Osteoblast (primary cell): Measurements from ENCODE around the gene TRIOBP. TPM values are rescaled to one million over a fixed set of nuclear protein-coding genes. Genes with fewer than 3 reads are reported as not detected.

Experiments used
- DNase-seq: peaks from one replicate; pipeline ENCODE4 v3.0.0; 2011; ENCODE audit warnings: low spot score, mixed read lengths; ENCODE audit not compliant: insufficient read length; ENCODE audit errors: missing footprints
- H2AFZ ChIP-seq: 2 replicates; pipeline ENCODE4 v1.6.0; 2011; ENCODE audit warnings: mild to moderate bottlenecking, low read length
- H3K27ac ChIP-seq: 2 replicates; pipeline ENCODE4 v1.5.1; 2011; ENCODE audit warnings: mild to moderate bottlenecking, low read depth, low read length, moderate library complexity
- H3K27me3 ChIP-seq: 2 replicates; pipeline ENCODE4 v1.6.0; 2012; ENCODE audit warnings: mild to moderate bottlenecking, control low read depth, inconsistent platforms, low read length, moderate library complexity; ENCODE audit not compliant: insufficient read depth
- H3K36me3 ChIP-seq: 2 replicates; pipeline ENCODE4 v1.5.1; 2011; ENCODE audit warnings: mild to moderate bottlenecking, low read length, control low read depth, moderate library complexity; ENCODE audit not compliant: insufficient read depth
- H3K4me1 ChIP-seq: 2 replicates; pipeline ENCODE4 v1.5.1; 2011; ENCODE audit warnings: mild to moderate bottlenecking, low read length, control low read depth, moderate library complexity; ENCODE audit not compliant: insufficient read depth
- H3K4me2 ChIP-seq: 2 replicates; pipeline ENCODE4 v1.6.0; 2011; ENCODE audit warnings: mild to moderate bottlenecking, low read length; ENCODE audit not compliant: insufficient read depth
- H3K4me3 ChIP-seq: fragments of 200-600 bp; sonication (generic); 3 replicates; pipeline ENCODE4 v1.5.1; 2012; ENCODE audit warnings: mild to moderate bottlenecking, low read length, inconsistent platforms; ENCODE audit not compliant: insufficient read depth
- H3K79me2 ChIP-seq: 2 replicates; pipeline ENCODE4 v1.6.0; 2012; ENCODE audit warnings: mild to moderate bottlenecking, low read length, control low read depth, inconsistent platforms; ENCODE audit not compliant: insufficient read depth
- H3K9me3 ChIP-seq: 2 replicates; pipeline ENCODE4 v1.5.1; 2011; ENCODE audit warnings: low read depth, low read length, control low read depth
- H4K20me1 ChIP-seq: 2 replicates; pipeline ENCODE4 v1.6.0; 2012; ENCODE audit warnings: mild to moderate bottlenecking, low read length, control low read depth; ENCODE audit not compliant: insufficient read depth
- CTCF ChIP-seq: IDR thresholded peaks from 2 replicates; pipeline ENCODE4 v1.5.1; 2011; ENCODE audit warnings: mild to moderate bottlenecking, low read depth, low read length, moderate library complexity; ENCODE audit errors: extremely low read depth
- total RNA-seq: library from RNA; depleted of rRNA; stranded (reverse); fragments of >200 nt; gene quantifications from 2 replicates; pipeline ENCODE4 v1.2.3, GENCODE V29; 2012

The TRIOBP gene
- 144 and 162 TPM in 2 replicates for total RNA-seq

- Histone ChIP-seq H3K9me3 (no peaks in the 10 kb centered on the region), H3K4me1 (peaks cover 11% of the 10 kb centered on the region), H4K20me1 (peaks cover 3% of the 10 kb centered on the region), H3K27me3 (no peaks in the 10 kb centered on the region), H3K79me2 (no peaks in the 10 kb centered on the region), H2AFZ (peak within 1 kb of the TSS; percentile 49), H3K36me3 (peaks cover 12% of the 10 kb centered on the region), H3K4me3 (peak within 1 kb of the TSS; percentile 61), H3K4me2 (peak within 1 kb of the TSS; percentile 80), H3K27ac (no peak within 1 kb of the TSS)
- TF ChIP-seq CTCF, result peak; percentile 11
- peak; percentile 100 for DNase-seq
Observed at GRCh38 chr22:37696657-37697537, at the start of gene TRIOBP. TSS of gene TRIOBP (plus strand) at chr22:37697048. CDS start at chr22:37701366, 4,318 bp downstream.

GRCh38 chr22:37647317-37647716, 49.5 kb upstream of the TRIOBP start:
- Histone ChIP-seq H3K36me3 (peaks cover 37% of the 10 kb centered on the region), H3K27ac (no peak overlapping the region), H3K4me2 (no peak overlapping the region), H3K9me3 (no peaks in the 10 kb centered on the region), H2AFZ (no peak overlapping the region), H3K4me1 (no peaks in the 10 kb centered on the region), H3K79me2 (no peaks in the 10 kb centered on the region), H3K27me3 (no peaks in the 10 kb centered on the region), H3K4me3 (no peak overlapping the region), H4K20me1 (peaks cover 4% of the 10 kb centered on the region)
- no peak for TF ChIP-seq CTCF
- DNase-seq, result no peak

GRCh38 chr22:37647928-37648327, 48.9 kb upstream of the TRIOBP start:
- Histone ChIP-seq H2AFZ (no peak overlapping the region), H3K79me2 (no peaks in the 10 kb centered on the region), H3K4me2 (no peak overlapping the region), H3K4me1 (no peaks in the 10 kb centered on the region), H3K27me3 (no peaks in the 10 kb centered on the region), H3K27ac (no peak overlapping the region), H3K4me3 (no peak overlapping the region), H3K36me3 (peaks cover 38% of the 10 kb centered on the region), H4K20me1 (peaks cover 4% of the 10 kb centered on the region), H3K9me3 (no peaks in the 10 kb centered on the region)
- DNase-seq, result no peak
- no peak for TF ChIP-seq CTCF

- H3K9me3 ChIP-seq, result no peaks in the 10 kb centered on the region
- H3K36me3 ChIP-seq, result peaks cover 33% of the 10 kb centered on the region
- H4K20me1 ChIP-seq, result no peaks in the 10 kb centered on the region
- no peak overlapping the region for H3K4me2 ChIP-seq
- H3K79me2 ChIP-seq, result no peaks in the 10 kb centered on the region
- no peak for TF ChIP-seq CTCF
- no peak overlapping the region for H3K27ac ChIP-seq
- no peak overlapping the region for H3K4me3 ChIP-seq
- DNase-seq, result no peak
- H3K4me1 ChIP-seq, result no peaks in the 10 kb centered on the region
- H2AFZ ChIP-seq, result no peak overlapping the region
- no peaks in the 10 kb centered on the region for H3K27me3 ChIP-seq
Observed at GRCh38 chr22:37650463-37651136, 46.2 kb upstream of the TRIOBP start.
